Neural progenitor cell (in vitro differentiated cells): ENCODE results near the gene EFNB2. TPM values are rescaled to one million over a fixed set of nuclear protein-coding genes. Genes with fewer than 3 reads are reported as not detected.

Experiments used
- DNase-seq: peaks from one replicate; pipeline ENCODE4 v3.0.0-alpha.2; 2016; ENCODE audit warnings: low spot score
- H2AFZ ChIP-seq: fragments of 200-600 bp; sonication (generic); replicated peaks from 2 replicates; pipeline ENCODE4 v1.6.1; 2016; ENCODE audit warnings: antibody characterized with exemption
- H3F3A ChIP-seq: fragments of 200-600 bp; sonication (generic); 2 replicates; pipeline ENCODE4 v1.6.1; 2016; ENCODE audit warnings: antibody characterized with exemption, low read depth
- H3K27ac ChIP-seq: fragments of 200-600 bp; sonication (generic); 2 replicates; pipeline ENCODE4 v1.5.1; 2016; ENCODE audit warnings: mild to moderate bottlenecking
- H3K27me3 ChIP-seq: fragments of 200-600 bp; sonication (generic); 2 replicates; pipeline ENCODE4 v1.6.1; 2016; ENCODE audit warnings: mild to moderate bottlenecking, moderate library complexity
- H3K36me3 ChIP-seq: fragments of 200-600 bp; sonication (generic); 2 replicates; pipeline ENCODE4 v1.5.1; 2016
- H3K4me1 ChIP-seq: fragments of 200-600 bp; sonication (generic); 2 replicates; pipeline ENCODE4 v1.6.1; 2016; ENCODE audit warnings: mixed run types
- H3K4me2 ChIP-seq: fragments of 200-600 bp; sonication (generic); 2 replicates; pipeline ENCODE4 v1.6.1; 2016
- H3K4me3 ChIP-seq: fragments of 200-600 bp; sonication (generic); 2 replicates; pipeline ENCODE4 v1.5.1; 2016
- H3K79me2 ChIP-seq: fragments of 200-600 bp; sonication (generic); 2 replicates; pipeline ENCODE4 v1.6.1; 2016; ENCODE audit warnings: low read depth
- H3K9ac ChIP-seq: fragments of 200-600 bp; sonication (generic); 2 replicates; pipeline ENCODE4 v1.6.1; 2016
- H3K9me3 ChIP-seq: fragments of 200-600 bp; sonication (generic); 2 replicates; pipeline ENCODE4 v1.5.1; 2016; ENCODE audit warnings: low read depth
- H4K20me1 ChIP-seq: fragments of 200-600 bp; sonication (generic); 2 replicates; pipeline ENCODE4 v1.6.1; 2016; ENCODE audit warnings: low read depth
- H3K27ac Mint-ChIP-seq: 3 replicates; pipeline ENCODE4 v1.8.0; 2021; ENCODE audit warnings: mixed read lengths
- H3K27me3 Mint-ChIP-seq: 2 replicates; pipeline ENCODE4 v1.8.0; 2022; ENCODE audit warnings: low read depth, mild to moderate bottlenecking, inconsistent platforms, moderate library complexity, mixed read lengths; ENCODE audit not compliant: insufficient read depth
- H3K36me3 Mint-ChIP-seq: 3 replicates; pipeline ENCODE4 v1.8.0; 2021; ENCODE audit warnings: mixed read lengths
- H3K4me1 Mint-ChIP-seq: 3 replicates; pipeline ENCODE4 v1.8.0; 2021; ENCODE audit warnings: mixed read lengths
- H3K4me3 Mint-ChIP-seq: 3 replicates; pipeline ENCODE4 v1.8.0; 2021; ENCODE audit warnings: mild to moderate bottlenecking, moderate library complexity, mixed read lengths
- H3K9me3 Mint-ChIP-seq: 3 replicates; pipeline ENCODE4 v1.8.0; 2020; ENCODE audit warnings: mixed read lengths
- CTCF ChIP-seq: fragments of 200-600 bp; sonication (generic); IDR thresholded peaks from 2 replicates; pipeline ENCODE4 v1.5.1; 2017; ENCODE audit warnings: antibody characterized with exemption, mild to moderate bottlenecking
- EZH2 ChIP-seq: fragments of 200-600 bp; sonication (generic); IDR thresholded peaks from 2 replicates; pipeline ENCODE4 v1.6.1; 2017; ENCODE audit warnings: antibody characterized with exemption, mild to moderate bottlenecking, moderate library complexity
- EZH2phosphoT487 ChIP-seq: fragments of 200-600 bp; sonication (generic); IDR thresholded peaks from 2 replicates; pipeline ENCODE4 v1.6.1; 2017; ENCODE audit warnings: antibody characterized with exemption
- total RNA-seq: library from RNA; depleted of rRNA; stranded (reverse); fragments of >200 nt; gene quantifications from 2 replicates; pipeline ENCODE4 v1.2.3, GENCODE V29; 2015; ENCODE audit warnings: low replicate concordance

The EFNB2 gene
- total RNA-seq, 1 donor from 2014 or later = 101 TPM

GRCh38 chr13:106490569-106491321 is 44.7 kb downstream of the EFNB2 start:
- Histone ChIP-seq H3K79me2 (peaks cover 44% of the 10 kb centered on the region), H4K20me1 (peaks cover 78% of the 10 kb centered on the region), H3K27ac (no peak overlapping the region), H3K36me3 (peaks cover 19% of the 10 kb centered on the region), H3K4me3 (no peak overlapping the region), H2AFZ (no peak overlapping the region), H3K4me1 (no peaks in the 10 kb centered on the region), H3K9ac (no peak overlapping the region), H3K4me2 (no peak overlapping the region), H3K27me3 (no peaks in the 10 kb centered on the region), H3K9me3 (no peaks in the 10 kb centered on the region), H3F3A (peaks cover 75% of the 10 kb centered on the region)
- no peak for DNase-seq
- Mint-ChIP-seq H3K27ac (no peak overlapping the region), H3K36me3 (peaks cover 49% of the 10 kb centered on the region), H3K27me3 (peaks cover 3% of the 10 kb centered on the region), H3K9me3 (peaks cover 2% of the 10 kb centered on the region), H3K4me3 (no peak overlapping the region), H3K4me1 (peaks cover 33% of the 10 kb centered on the region)
- no peak for TF ChIP-seq CTCF
- TF ChIP-seq EZH2 = no peak
- TF ChIP-seq EZH2phosphoT487 = no peak

- H3K27ac ChIP-seq = peak overlapping the region; percentile 25
- no peak for DNase-seq
- peaks cover 73% of the 10 kb centered on the region for H3F3A ChIP-seq
- Mint-ChIP-seq H3K27ac (no peak overlapping the region), H3K27me3 (peaks cover 3% of the 10 kb centered on the region), H3K9me3 (peaks cover 2% of the 10 kb centered on the region), H3K36me3 (peaks cover 45% of the 10 kb centered on the region), H3K4me3 (no peak overlapping the region), H3K4me1 (peaks cover 33% of the 10 kb centered on the region)
- H3K79me2 ChIP-seq = peaks cover 37% of the 10 kb centered on the region
- peaks cover 71% of the 10 kb centered on the region for H4K20me1 ChIP-seq
- H3K36me3 ChIP-seq = peaks cover 13% of the 10 kb centered on the region
- H3K9me3 ChIP-seq = no peaks in the 10 kb centered on the region
- no peak overlapping the region for H3K4me3 ChIP-seq
- TF ChIP-seq CTCF = no peak
- TF ChIP-seq EZH2 = no peak
- TF ChIP-seq EZH2phosphoT487 = no peak
- H3K27me3 ChIP-seq = no peaks in the 10 kb centered on the region
- no peaks in the 10 kb centered on the region for H3K4me1 ChIP-seq
- no peak overlapping the region for H2AFZ ChIP-seq
- H3K4me2 ChIP-seq = no peak overlapping the region
- H3K9ac ChIP-seq = no peak overlapping the region
Observed at GRCh38 chr13:106489849-106490568, 45.5 kb downstream of the EFNB2 start.

GRCh38 chr13:106488686-106489085 is 46.8 kb downstream of the EFNB2 start:
- H3K9me3 Mint-ChIP-seq = peaks cover 2% of the 10 kb centered on the region

More at GRCh38 chr13:106488686-106489085, 46.8 kb downstream of the EFNB2 start:
- no peaks in the 10 kb centered on the region for H3K36me3 ChIP-seq
- no peak overlapping the region for H2AFZ ChIP-seq
- H3K27ac ChIP-seq = peak overlapping the region; percentile 51
- no peak overlapping the region for H3K4me2 ChIP-seq
- peaks cover 3% of the 10 kb centered on the region for H3K27me3 Mint-ChIP-seq
- no peak overlapping the region for H3K4me3 Mint-ChIP-seq
- H3F3A ChIP-seq = peaks cover 59% of the 10 kb centered on the region
- H3K4me1 Mint-ChIP-seq = peaks cover 27% of the 10 kb centered on the region
- no peak overlapping the region for H3K9ac ChIP-seq
- H3K27me3 ChIP-seq = no peaks in the 10 kb centered on the region
- no peak overlapping the region for H3K27ac Mint-ChIP-seq
- no peak for TF ChIP-seq EZH2phosphoT487
- no peak for TF ChIP-seq CTCF
- TF ChIP-seq EZH2 = no peak
- H3K4me3 ChIP-seq = no peak overlapping the region
- peaks cover 23% of the 10 kb centered on the region for H3K79me2 ChIP-seq
- H4K20me1 ChIP-seq = peaks cover 58% of the 10 kb centered on the region
- H3K4me1 ChIP-seq = no peaks in the 10 kb centered on the region
- DNase-seq = no peak
- no peaks in the 10 kb centered on the region for H3K9me3 ChIP-seq
- peaks cover 34% of the 10 kb centered on the region for H3K36me3 Mint-ChIP-seq
